ENCODE results near the gene CDRT4.
"Not testable (repeated sequence)": the region's sequence is repeated elsewhere in the genome, so short reads cannot be mapped to it uniquely, and the experiment has no call there.

CDRT4 gene

GRCh38 chr17:15467592-15467991 lies at the start of gene CDRT4:
Gene CDRT4 (minus strand): TSS chr17:15467621. CDS start chr17:15440238, 27,383 bp downstream.
- no peak for DNase-seq (ENCODE audit: low spot score)

GRCh38 chr17:15516150-15516549 lies 48.7 kb upstream of the CDRT4 start:
- no peak for DNase-seq (ENCODE audit: low spot score)

- DNase-seq (ENCODE audit: low spot score): no peak
Measured at GRCh38 chr17:15514469-15514868, 47.0 kb upstream of the CDRT4 start.

GRCh38 chr17:15513856-15514459 lies 46.5 kb upstream of the CDRT4 start:
- no peak for DNase-seq (ENCODE audit: low spot score)

GRCh38 chr17:15513058-15513791 lies 45.8 kb upstream of the CDRT4 start:
- DNase-seq (ENCODE audit: low spot score): no peak

- DNase-seq (ENCODE audit: low spot score): no peak
Measured at GRCh38 chr17:15512071-15512709, 44.8 kb upstream of the CDRT4 start.

GRCh38 chr17:15511142-15511541 lies 43.7 kb upstream of the CDRT4 start:
- no peak for DNase-seq (ENCODE audit: low spot score)

GRCh38 chr17:15510361-15510760 lies 42.9 kb upstream of the CDRT4 start:
- no peak for DNase-seq (ENCODE audit: low spot score)

- no peak for DNase-seq (ENCODE audit: low spot score)
Measured at GRCh38 chr17:15509095-15509494, 41.7 kb upstream of the CDRT4 start.

- DNase-seq (ENCODE audit: low spot score): no peak
Measured at GRCh38 chr17:15508466-15508865, 41.0 kb upstream of the CDRT4 start.

- DNase-seq (ENCODE audit: low spot score): no peak
Measured at GRCh38 chr17:15507896-15508295, 40.5 kb upstream of the CDRT4 start.

- DNase-seq (ENCODE audit: low spot score): no peak
Measured at GRCh38 chr17:15507001-15507400, 39.6 kb upstream of the CDRT4 start.

GRCh38 chr17:15505708-15506107 lies 38.3 kb upstream of the CDRT4 start:
- DNase-seq (ENCODE audit: low spot score): not testable (repeated sequence)

- no peak for DNase-seq (ENCODE audit: low spot score)
Measured at GRCh38 chr17:15503731-15504130, 36.3 kb upstream of the CDRT4 start.

- peak; percentile 83 for DNase-seq (ENCODE audit: low spot score)
Measured at GRCh38 chr17:15502369-15503112, 35.1 kb upstream of the CDRT4 start.

- DNase-seq (ENCODE audit: low spot score): no peak
Measured at GRCh38 chr17:15501793-15502192, 34.4 kb upstream of the CDRT4 start.

- DNase-seq (ENCODE audit: low spot score): no peak
Measured at GRCh38 chr17:15501282-15501681, 33.9 kb upstream of the CDRT4 start.

GRCh38 chr17:15498107-15498506 lies 30.7 kb upstream of the CDRT4 start:
- peak; percentile 25 for DNase-seq (ENCODE audit: low spot score)

- no peak for DNase-seq (ENCODE audit: low spot score)
Measured at GRCh38 chr17:15496735-15497670, 29.6 kb upstream of the CDRT4 start.

- DNase-seq (ENCODE audit: low spot score): no peak
Measured at GRCh38 chr17:15494821-15495220, 27.4 kb upstream of the CDRT4 start.

- no peak for DNase-seq (ENCODE audit: low spot score)
Measured at GRCh38 chr17:15493693-15494035, 26.2 kb upstream of the CDRT4 start.

All from cerebellar cortex (tissue), 1 donor.